Transverse colon (tissue), 3 donors: ENCODE measurements around the gene CBFA2T2.

Experiments used
- EP300 ChIP-seq: sonication (generic); formaldehyde crosslinking; IDR thresholded peaks from one replicate; pipeline ENCODE4 v1.6.1; 2017; ENCODE audit warnings: antibody characterized with exemption, low read depth
- TF ChIP-seq, protein P1 (sequence below), 5 experiments: fragments of 200-600 bp in 3 of 5; fragments of 450-650 bp in 2 of 5; sonication (generic) in 3 of 5; IDR thresholded peaks; 1 replicate in 2 of 5; 2 replicates in 3 of 5; pipeline ENCODE4 v1.5.1; 2016 to 2017; ENCODE audit warnings: antibody characterized with exemption in 5 of 5, inconsistent platforms in 3 of 5, mild to moderate bottlenecking in 2 of 5, moderate library complexity in 1 of 5

DNA sequence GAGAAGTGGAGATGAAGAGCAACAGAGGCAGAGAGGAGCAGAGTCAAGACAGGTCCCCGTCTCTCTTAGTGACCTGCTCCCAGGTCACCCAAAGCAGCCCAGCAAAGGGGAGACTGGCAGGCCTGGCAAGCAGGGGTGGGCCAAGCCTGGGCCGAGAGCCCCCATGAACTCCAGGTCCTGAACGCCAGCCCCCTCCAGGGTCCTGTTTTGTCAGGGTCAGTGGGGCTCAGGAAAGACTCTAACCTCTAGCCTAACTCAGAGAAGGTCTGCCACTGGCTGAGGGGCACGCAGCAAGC, 183.2 kb downstream of the CBFA2T2 start:
- TF ChIP-seq, protein P1, sequence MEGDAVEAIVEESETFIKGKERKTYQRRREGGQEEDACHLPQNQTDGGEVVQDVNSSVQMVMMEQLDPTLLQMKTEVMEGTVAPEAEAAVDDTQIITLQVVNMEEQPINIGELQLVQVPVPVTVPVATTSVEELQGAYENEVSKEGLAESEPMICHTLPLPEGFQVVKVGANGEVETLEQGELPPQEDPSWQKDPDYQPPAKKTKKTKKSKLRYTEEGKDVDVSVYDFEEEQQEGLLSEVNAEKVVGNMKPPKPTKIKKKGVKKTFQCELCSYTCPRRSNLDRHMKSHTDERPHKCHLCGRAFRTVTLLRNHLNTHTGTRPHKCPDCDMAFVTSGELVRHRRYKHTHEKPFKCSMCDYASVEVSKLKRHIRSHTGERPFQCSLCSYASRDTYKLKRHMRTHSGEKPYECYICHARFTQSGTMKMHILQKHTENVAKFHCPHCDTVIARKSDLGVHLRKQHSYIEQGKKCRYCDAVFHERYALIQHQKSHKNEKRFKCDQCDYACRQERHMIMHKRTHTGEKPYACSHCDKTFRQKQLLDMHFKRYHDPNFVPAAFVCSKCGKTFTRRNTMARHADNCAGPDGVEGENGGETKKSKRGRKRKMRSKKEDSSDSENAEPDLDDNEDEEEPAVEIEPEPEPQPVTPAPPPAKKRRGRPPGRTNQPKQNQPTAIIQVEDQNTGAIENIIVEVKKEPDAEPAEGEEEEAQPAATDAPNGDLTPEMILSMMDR (IDR thresholded peaks at IDR 0.05) = no peak
- no peak for TF ChIP-seq EP300
